ENCODE results near the gene LRP1B.

LRP1B gene

GRCh38 chr2:140257692-140258300 lies 1873.0 kb downstream of the LRP1B start:
- DNase-seq (ENCODE audit: low read depth in 2 of 2) = no peak

- no peak for DNase-seq (ENCODE audit: low read depth in 2 of 2)
Measured at GRCh38 chr2:140256080-140256479, 1874.7 kb downstream of the LRP1B start.

- no peak for DNase-seq (ENCODE audit: low read depth in 2 of 2)
Measured at GRCh38 chr2:140249821-140250220, 1881.0 kb downstream of the LRP1B start.

- DNase-seq (ENCODE audit: low read depth in 2 of 2) = no peak
Measured at GRCh38 chr2:140248623-140249022, 1882.2 kb downstream of the LRP1B start.

GRCh38 chr2:140247451-140248195 lies 1883.2 kb downstream of the LRP1B start:
- DNase-seq (ENCODE audit: low read depth in 2 of 2) = no peak

- no peak for DNase-seq (ENCODE audit: low read depth in 2 of 2)
Measured at GRCh38 chr2:140246957-140247356, 1883.9 kb downstream of the LRP1B start.

- no peak for DNase-seq (ENCODE audit: low read depth in 2 of 2)
Measured at GRCh38 chr2:140246058-140246457, 1884.8 kb downstream of the LRP1B start.

GRCh38 chr2:140242889-140243288 lies 1887.9 kb downstream of the LRP1B start:
- no peak for DNase-seq (ENCODE audit: low read depth in 2 of 2)

- DNase-seq (ENCODE audit: low read depth in 2 of 2) = no peak
Measured at GRCh38 chr2:140234116-140234515, 1896.7 kb downstream of the LRP1B start.

- no peak for DNase-seq (ENCODE audit: low read depth in 2 of 2)
Measured at GRCh38 chr2:140210963-140211362, 1919.9 kb downstream of the LRP1B start.

- DNase-seq (ENCODE audit: low read depth in 2 of 2) = no peak
Measured at GRCh38 chr2:140205093-140205492, 1925.7 kb downstream of the LRP1B start.

GRCh38 chr2:140203347-140203746 lies 1927.5 kb downstream of the LRP1B start:
- no peak for DNase-seq (ENCODE audit: low read depth in 2 of 2)

- DNase-seq (ENCODE audit: low read depth in 2 of 2) = no peak
Measured at GRCh38 chr2:140201572-140201971, 1929.2 kb downstream of the LRP1B start.

GRCh38 chr2:140200764-140201163 lies 1930.1 kb downstream of the LRP1B start:
- DNase-seq (ENCODE audit: low read depth in 2 of 2) = no peak

- DNase-seq (ENCODE audit: low read depth in 2 of 2) = no peak
Measured at GRCh38 chr2:140200307-140200706, 1930.5 kb downstream of the LRP1B start.

GRCh38 chr2:140199312-140199711 lies 1931.5 kb downstream of the LRP1B start:
- no peak for DNase-seq (ENCODE audit: low read depth in 2 of 2)

GRCh38 chr2:140187086-140187485 lies 1943.7 kb downstream of the LRP1B start:
- DNase-seq (ENCODE audit: low read depth in 2 of 2) = no peak

GRCh38 chr2:140186313-140186712 lies 1944.5 kb downstream of the LRP1B start:
- DNase-seq (ENCODE audit: low read depth in 2 of 2) = no peak

GRCh38 chr2:140185076-140185475 lies 1945.7 kb downstream of the LRP1B start:
- DNase-seq (ENCODE audit: low read depth in 2 of 2) = no peak

- no peak for DNase-seq (ENCODE audit: low read depth in 2 of 2)
Measured at GRCh38 chr2:140183056-140183765, 1947.6 kb downstream of the LRP1B start.
